ENCODE measurements around the gene ALKBH5. TPM values are rescaled to one million over a fixed set of nuclear protein-coding genes. Genes with fewer than 3 reads are reported as not detected.

ALKBH5 gene
- total RNA-seq, 2 experiments from 2014 or later, result 99.3 to 125 TPM

DNA sequence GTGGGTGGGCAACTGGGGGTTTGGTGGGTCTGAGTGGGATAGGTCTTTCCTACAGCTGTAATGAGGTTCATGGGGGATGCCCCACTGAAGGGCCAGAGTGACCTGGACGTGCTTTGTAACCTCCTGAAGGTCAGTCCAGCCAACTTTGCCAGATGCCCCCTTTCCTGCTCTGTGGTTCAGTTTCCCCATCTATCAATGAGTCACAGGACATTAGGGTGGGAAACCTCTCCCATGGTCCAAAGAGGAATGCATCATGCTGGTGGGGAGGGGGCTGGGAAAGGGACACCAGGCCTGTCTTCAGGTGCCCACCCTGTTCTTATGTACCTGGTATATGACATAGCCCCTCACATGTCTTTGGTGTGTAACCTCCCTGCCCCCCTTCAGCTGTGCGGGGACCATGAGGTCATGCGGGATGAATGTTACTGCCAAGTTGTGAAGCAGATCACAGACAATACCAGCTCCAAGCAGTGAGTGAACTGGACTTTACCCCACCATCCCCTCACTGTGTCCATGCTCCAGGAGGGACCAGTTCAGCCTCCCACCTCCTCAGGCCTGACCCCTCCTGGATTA, 24.0 kb upstream of the ALKBH5 start:
- Histone ChIP-seq H3K4me2 (ENCODE audit: low read length) (no peak overlapping the region), H3K9me2 (ENCODE audit: insufficient read depth, low read length) (no peaks in the 10 kb centered on the region), H3K4me3 (ENCODE audit: low read depth, low read length, poor library complexity, severe bottlenecking) (no peak overlapping the region), H3K79me2 (ENCODE audit: insufficient read depth, low read depth, low read length) (no peaks in the 10 kb centered on the region), H2AFZ (ENCODE audit: low read length) (no peak overlapping the region), H3K27ac (ENCODE audit: low read depth, low read length, poor library complexity, severe bottlenecking) (no peak overlapping the region), H3K36me3 (ENCODE audit: insufficient read depth, low read length) (no peaks in the 10 kb centered on the region), H3K9me3 (ENCODE audit: low read length) (no peaks in the 10 kb centered on the region), H4K20me1 (ENCODE audit: insufficient read depth, low read length) (no peaks in the 10 kb centered on the region), H3K4me1 (ENCODE audit: insufficient read depth, low read length, poor library complexity, severe bottlenecking) (peaks cover 20% of the 10 kb centered on the region)
- ChIA-PET CTCF (ENCODE audit: unreplicated experiment) (no interaction called here), POLR2A (interaction anchor here (0.8 kb wide), 1 partner anchor 21 kb away, joined by 3 read pairs; no protein-coding TSS in a partner anchor)
- no TSS peak for BruUV-seq (replicated peaks)
- TF ChIP-seq, protein P1, sequence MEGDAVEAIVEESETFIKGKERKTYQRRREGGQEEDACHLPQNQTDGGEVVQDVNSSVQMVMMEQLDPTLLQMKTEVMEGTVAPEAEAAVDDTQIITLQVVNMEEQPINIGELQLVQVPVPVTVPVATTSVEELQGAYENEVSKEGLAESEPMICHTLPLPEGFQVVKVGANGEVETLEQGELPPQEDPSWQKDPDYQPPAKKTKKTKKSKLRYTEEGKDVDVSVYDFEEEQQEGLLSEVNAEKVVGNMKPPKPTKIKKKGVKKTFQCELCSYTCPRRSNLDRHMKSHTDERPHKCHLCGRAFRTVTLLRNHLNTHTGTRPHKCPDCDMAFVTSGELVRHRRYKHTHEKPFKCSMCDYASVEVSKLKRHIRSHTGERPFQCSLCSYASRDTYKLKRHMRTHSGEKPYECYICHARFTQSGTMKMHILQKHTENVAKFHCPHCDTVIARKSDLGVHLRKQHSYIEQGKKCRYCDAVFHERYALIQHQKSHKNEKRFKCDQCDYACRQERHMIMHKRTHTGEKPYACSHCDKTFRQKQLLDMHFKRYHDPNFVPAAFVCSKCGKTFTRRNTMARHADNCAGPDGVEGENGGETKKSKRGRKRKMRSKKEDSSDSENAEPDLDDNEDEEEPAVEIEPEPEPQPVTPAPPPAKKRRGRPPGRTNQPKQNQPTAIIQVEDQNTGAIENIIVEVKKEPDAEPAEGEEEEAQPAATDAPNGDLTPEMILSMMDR (conservative IDR thresholded peaks at IDR 0.05; ENCODE audit: low read length), result no peak
- TF ChIP-seq EZH2phosphoT487 (IDR thresholded peaks at IDR 0.05; ENCODE audit: borderline replicate concordance, low read depth, low read length), result no peak
- DNase-seq (ENCODE audit: low spot score), result no peak
- intact Hi-C loops (cut with micrococcal nuclease; ENCODE audit: unreplicated experiment), result loop anchor here (2.0 to 10.0 kb wide), 2 partner anchors 23 to 65 kb away; partner anchors contain the start of gene ALKBH5

DNA sequence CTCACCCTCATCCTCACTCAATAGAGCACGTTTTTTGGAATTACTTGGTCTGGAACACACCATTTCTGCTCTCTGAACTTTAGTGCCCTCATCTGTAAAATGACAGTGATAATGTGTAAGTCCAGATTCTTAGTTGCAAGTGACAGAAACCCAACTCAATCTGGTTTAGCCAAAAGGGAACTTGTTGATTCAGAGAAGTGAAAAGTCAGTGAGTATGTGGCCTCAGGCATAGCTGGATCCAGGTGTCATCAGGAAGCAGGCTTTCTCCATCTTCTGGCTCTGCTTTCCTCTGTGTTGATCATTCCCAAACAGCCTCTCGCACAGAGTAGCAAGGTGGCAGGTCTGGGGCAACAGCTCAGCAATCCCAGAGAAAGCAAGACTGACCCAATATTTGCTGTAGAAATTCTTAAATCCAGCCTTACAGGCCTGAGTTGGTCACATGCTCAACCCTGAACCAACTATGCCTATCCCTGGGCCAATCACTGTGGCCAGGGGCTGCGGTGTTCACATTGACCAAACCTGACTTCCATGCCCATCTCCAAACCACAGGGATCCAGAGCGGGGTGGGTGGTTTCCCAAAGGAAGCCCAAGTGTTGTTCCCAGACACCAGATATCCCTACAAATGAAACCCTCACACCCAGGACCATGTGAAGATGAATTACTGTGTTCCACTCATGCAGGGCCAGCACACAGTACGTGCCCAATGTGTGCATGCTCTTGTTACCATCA, 23.3 kb upstream of the ALKBH5 start:
- no peak for TF ChIP-seq EZH2phosphoT487 (IDR thresholded peaks at IDR 0.05; ENCODE audit: borderline replicate concordance, low read depth, low read length)
- TF ChIP-seq, protein P1 (conservative IDR thresholded peaks at IDR 0.05; ENCODE audit: low read length), result no peak
- ChIA-PET CTCF (ENCODE audit: unreplicated experiment) (no interaction called here), POLR2A (no interaction called here)
- DNase-seq (ENCODE audit: low spot score), result no peak
- no peaks in the 10 kb centered on the region for H4K20me1 ChIP-seq (ENCODE audit: insufficient read depth, low read length)
- no peak overlapping the region for H3K4me2 ChIP-seq (ENCODE audit: low read length)
- H3K27ac ChIP-seq (ENCODE audit: low read depth, low read length, poor library complexity, severe bottlenecking), result no peak overlapping the region
- no peaks in the 10 kb centered on the region for H3K9me2 ChIP-seq (ENCODE audit: insufficient read depth, low read length)
- no peak overlapping the region for H2AFZ ChIP-seq (ENCODE audit: low read length)
- no TSS peak for BruUV-seq (replicated peaks)
- H3K9me3 ChIP-seq (ENCODE audit: low read length), result no peaks in the 10 kb centered on the region
- no peaks in the 10 kb centered on the region for H3K79me2 ChIP-seq (ENCODE audit: insufficient read depth, low read depth, low read length)
- H3K36me3 ChIP-seq (ENCODE audit: insufficient read depth, low read length), result no peaks in the 10 kb centered on the region
- H3K4me3 ChIP-seq (ENCODE audit: low read depth, low read length, poor library complexity, severe bottlenecking), result no peak overlapping the region
- H3K4me1 ChIP-seq (ENCODE audit: insufficient read depth, low read length, poor library complexity, severe bottlenecking), result peaks cover 20% of the 10 kb centered on the region
- intact Hi-C loops (cut with micrococcal nuclease; ENCODE audit: unreplicated experiment), result no loop called here

Data from OCI-LY7 (cell line).